HG03045 (cell line): Measurements from ENCODE around the gene PTPRC.

Experiments
- ATAC-seq: cut with Tn5 transposase; IDR thresholded peaks from one replicate; pipeline ENCODE4 v1.9.1; 2021; ENCODE audit warnings: mild to moderate bottlenecking, moderate library complexity; ENCODE audit not compliant: unreplicated experiment

PTPRC gene

GRCh38 chr1:198696211-198696610, 57.4 kb downstream of the PTPRC start:
- ATAC-seq: no peak

GRCh38 chr1:198699167-198700015, 60.6 kb downstream of the PTPRC start:
- no peak for ATAC-seq

- ATAC-seq: no peak
Measured at GRCh38 chr1:198700016-198700392, 61.2 kb downstream of the PTPRC start.

- no peak for ATAC-seq
Measured at GRCh38 chr1:198700396-198700795, 61.6 kb downstream of the PTPRC start.

- ATAC-seq: no peak
Measured at GRCh38 chr1:198701250-198701649, 62.4 kb downstream of the PTPRC start.

- no peak for ATAC-seq
Measured at GRCh38 chr1:198701766-198702539, 63.1 kb downstream of the PTPRC start.

GRCh38 chr1:198708761-198709525, 70.1 kb downstream of the PTPRC start:
- ATAC-seq: no peak

GRCh38 chr1:198711837-198712236, 73.0 kb downstream of the PTPRC start:
- no peak for ATAC-seq

- no peak for ATAC-seq
Measured at GRCh38 chr1:198713081-198713480, 74.2 kb downstream of the PTPRC start.

GRCh38 chr1:198714271-198714670, 75.4 kb downstream of the PTPRC start:
- ATAC-seq: no peak

GRCh38 chr1:198716051-198716450, 77.2 kb downstream of the PTPRC start:
- ATAC-seq: no peak

GRCh38 chr1:198717510-198717909, 78.7 kb downstream of the PTPRC start:
- ATAC-seq: no peak

GRCh38 chr1:198723127-198723526, 84.3 kb downstream of the PTPRC start:
- no peak for ATAC-seq

GRCh38 chr1:198725090-198725489, 86.2 kb downstream of the PTPRC start:
- no peak for ATAC-seq

GRCh38 chr1:198726455-198726854, 87.6 kb downstream of the PTPRC start:
- no peak for ATAC-seq

GRCh38 chr1:198729195-198729863, 90.5 kb downstream of the PTPRC start:
- no peak for ATAC-seq

- ATAC-seq: no peak
Measured at GRCh38 chr1:198730952-198731351, 92.1 kb downstream of the PTPRC start.

- peak; percentile 73 for ATAC-seq
Measured at GRCh38 chr1:198734323-198735008, 95.6 kb downstream of the PTPRC start.

- ATAC-seq: no peak
Measured at GRCh38 chr1:198741744-198742143, 102.9 kb downstream of the PTPRC start.

GRCh38 chr1:198747127-198747526, 108.3 kb downstream of the PTPRC start:
- ATAC-seq: no peak
